Stimulated activated CD8-positive, alpha-beta memory T cell treated with anti-CD3 and anti-CD28 coated beads, Interleukin-15, amount 100 ng/mL, for 4 hours (primary cell): ENCODE measurements around the gene ASB13.

Source experiments
- DNase-seq, 2 donors: peaks; one replicate each; pipeline ENCODE4 v3.0.0-alpha.2; 2020; ENCODE audit warnings: low read depth in 2 of 2

ASB13 gene

DNA sequence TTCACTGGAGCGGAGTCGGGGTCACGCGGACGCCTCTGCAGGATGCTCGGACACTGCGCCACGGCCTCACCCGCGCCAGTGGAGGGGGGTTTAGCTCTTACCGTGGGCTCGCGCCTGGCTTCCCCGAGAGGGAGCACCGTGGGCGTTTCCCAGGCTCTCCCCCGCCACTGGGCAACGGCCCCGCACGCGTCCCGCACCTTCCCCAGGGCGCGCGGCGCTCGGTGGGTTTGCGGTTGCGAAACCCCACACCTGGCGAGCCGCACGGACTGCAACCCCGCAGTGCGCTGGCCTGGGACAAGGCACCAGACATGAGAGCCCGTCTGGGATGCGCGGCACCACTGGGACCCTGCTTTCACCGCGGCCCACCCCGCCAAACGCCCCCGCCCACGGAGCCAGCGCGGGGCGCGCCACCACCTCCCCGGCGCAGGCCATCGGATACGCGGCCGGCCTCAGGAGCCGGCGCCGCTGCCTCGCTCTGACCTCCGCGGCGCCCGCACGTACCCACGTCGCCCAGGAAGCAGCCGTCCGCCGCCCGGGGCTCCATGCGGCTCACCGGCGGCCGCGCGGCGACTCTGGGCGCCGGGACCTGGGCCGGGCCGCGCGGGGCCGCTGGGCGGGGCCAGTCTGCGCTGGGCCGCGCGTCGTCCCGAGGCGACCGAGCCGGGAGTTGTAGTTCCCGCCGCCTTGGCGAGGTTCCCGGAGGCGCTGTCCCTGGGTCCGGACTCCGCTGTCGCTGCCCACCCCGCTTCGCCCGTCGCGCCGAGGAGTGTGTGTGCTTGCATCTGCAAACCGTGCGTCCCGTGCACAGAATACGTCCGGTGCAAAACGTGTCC, at the start of gene ASB13:
Gene ASB13, minus strand, starts transcription at position 588 of the 833 bp plus-strand sequence. Its CDS starts 44 bp downstream, at position 544.
- DNase-seq, result peak in 1 of 2 donors; percentile 12

- no peak for DNase-seq
Observed at GRCh38 chr10:5711642-5712041, 45.2 kb upstream of the ASB13 start.

DNA sequence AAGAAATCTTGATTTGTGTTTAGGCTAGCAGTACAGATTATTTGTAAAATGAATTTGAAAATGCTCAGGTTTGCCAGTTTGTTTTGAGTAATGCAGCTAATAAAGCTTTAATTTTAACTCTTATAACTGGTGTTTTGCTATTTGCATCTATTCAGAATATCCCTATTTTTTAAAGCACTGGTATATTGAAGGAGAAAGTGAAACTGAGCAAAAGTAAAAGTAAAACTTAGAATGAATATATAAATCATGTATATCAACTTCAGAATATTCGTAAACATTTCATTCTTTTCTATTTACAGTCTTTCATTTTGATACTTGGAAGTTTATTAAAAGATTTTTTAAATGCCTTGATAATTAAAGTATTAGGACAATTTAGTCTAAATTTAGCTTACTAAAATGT, 44.5 kb upstream of the ASB13 start:
- no peak for DNase-seq

DNA sequence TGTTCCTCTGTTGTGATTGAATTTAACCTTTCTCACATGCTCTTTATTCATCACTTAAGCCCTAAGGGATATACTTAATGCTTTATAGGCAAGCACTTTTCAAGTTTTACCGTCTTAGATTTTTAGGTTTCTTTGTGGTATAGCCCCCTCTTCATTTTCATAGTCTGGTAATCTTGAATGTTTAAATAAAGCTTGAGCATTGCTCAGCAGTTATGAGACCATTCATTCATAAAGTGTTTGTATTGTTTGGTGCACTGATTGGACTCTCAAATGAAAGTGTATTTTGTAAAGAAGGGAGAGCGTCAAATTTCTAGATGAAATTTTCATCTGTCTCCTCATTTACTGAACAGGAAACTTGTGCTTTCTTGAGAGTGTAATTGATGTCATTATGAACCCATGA, 43.5 kb upstream of the ASB13 start:
- DNase-seq, result no peak

DNA sequence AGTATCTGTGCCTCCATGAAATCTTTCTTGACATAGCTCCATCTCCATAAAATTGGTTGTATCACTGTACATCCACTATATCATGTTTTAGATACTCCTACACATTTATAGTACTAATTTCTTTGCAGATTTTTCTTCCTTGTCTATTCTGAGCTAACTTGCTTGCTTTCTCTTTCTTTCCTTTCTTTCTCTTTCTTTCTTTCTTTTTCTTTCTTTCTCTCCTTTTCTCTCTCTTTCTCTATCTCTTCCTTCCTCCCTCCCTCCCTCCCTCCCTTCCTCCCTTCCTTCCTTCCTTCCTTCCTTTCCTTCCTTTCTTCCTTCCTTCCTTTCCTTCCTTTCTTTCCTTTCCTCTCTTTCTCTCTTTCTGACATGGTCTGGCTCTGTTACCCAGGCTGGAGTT, 42.0 kb upstream of the ASB13 start:
- no peak for DNase-seq

- no peak for DNase-seq
Observed at GRCh38 chr10:5698062-5698461, 31.7 kb upstream of the ASB13 start.

DNA sequence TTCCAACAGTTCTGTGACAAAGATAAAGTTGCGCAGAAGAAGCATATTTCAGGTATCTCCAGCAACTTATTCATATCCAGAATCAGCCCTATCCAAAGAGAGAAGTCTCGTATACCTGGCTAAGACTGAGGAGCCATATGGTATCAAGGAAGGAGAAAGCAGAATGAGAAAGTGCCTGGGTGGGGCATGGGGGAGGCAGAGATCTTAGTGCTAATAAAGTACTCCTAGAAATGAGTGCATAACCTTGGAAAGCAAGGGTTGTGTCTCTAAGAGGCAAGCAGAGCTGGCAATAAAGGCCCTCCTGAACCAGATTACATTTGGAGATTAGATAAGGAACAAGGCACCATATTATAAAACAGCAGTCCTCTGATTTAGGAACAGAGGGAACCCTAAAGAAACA, 30.9 kb upstream of the ASB13 start:
- DNase-seq, result no peak

GRCh38 chr10:5694573-5694972, 28.2 kb upstream of the ASB13 start:
- no peak for DNase-seq

GRCh38 chr10:5692461-5693358, 26.3 kb upstream of the ASB13 start:
- peak; percentile 59 to 64 for DNase-seq

GRCh38 chr10:5691786-5692185, 25.4 kb upstream of the ASB13 start:
- no peak for DNase-seq

DNA sequence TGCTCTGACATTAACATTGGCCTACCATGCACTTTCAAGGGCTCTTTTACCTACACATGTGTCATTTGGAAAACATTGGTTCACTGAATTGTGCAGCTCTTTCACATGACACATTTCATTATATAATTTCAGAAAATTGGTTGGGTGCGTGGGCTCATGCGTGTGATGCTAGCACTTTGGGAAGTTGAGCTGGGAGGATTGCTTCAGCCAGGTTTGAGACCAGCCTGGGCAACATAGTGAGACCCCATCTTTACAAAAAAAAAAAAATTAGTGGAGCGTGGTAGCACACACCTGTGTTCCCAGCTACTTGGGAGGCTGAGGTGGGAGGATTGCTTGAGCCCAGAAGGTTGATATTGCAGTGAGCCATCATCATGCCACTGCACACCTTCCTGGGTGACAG, 22.2 kb upstream of the ASB13 start:
- DNase-seq, result no peak

GRCh38 chr10:5685764-5686240, 19.4 kb upstream of the ASB13 start:
- no peak for DNase-seq

- peak; percentile 44 to 49 for DNase-seq
Observed at GRCh38 chr10:5684971-5685763, 18.8 kb upstream of the ASB13 start.

- peak; percentile 94 to 97 for DNase-seq
Observed at GRCh38 chr10:5684318-5684970, 18.0 kb upstream of the ASB13 start, which contains the start of gene TASOR2. Gene TASOR2, plus strand, starts transcription at chr10:5684838. Its CDS starts 35,805 bp downstream, at chr10:5720643.

DNA sequence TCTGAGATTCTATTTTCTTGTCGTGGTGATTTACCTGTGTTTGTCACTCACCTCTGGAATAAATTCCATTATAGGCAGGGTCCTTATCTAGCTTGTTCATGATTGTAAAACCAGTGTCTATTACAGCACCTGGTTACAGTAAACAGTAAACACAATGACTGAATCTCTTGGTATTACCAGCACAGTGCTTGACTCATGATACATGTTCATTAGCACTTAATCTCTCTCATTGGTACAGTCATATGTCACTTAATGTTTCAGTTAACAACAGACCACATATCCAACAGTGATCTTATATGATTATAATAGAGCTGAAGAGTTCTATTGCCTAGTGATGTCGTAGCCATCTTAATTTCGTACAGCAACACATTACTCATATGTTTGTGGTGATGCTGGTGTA, 16.7 kb upstream of the ASB13 start:
- no peak for DNase-seq

GRCh38 chr10:5681930-5682329, 15.5 kb upstream of the ASB13 start:
- no peak for DNase-seq

- no peak for DNase-seq
Observed at GRCh38 chr10:5679606-5680005, 13.2 kb upstream of the ASB13 start.

DNA sequence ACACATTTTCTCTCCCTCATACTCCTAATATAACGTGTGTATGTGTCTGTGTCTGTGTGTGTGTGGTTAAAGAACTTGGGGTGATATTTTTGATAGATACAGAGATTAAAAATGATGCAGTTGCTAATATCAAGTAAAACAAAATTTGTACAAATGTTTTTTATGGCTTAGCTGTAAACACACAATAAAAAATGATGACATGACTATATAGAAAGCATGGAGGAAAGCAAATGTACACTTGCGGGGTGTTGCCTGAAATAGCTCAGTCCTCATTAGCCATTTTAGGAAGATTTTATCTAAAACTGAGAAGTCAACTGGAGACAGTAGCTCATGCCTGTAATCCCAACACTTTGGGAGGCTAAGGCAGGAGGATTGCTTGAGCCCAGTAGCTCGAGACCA, 12.6 kb upstream of the ASB13 start:
- DNase-seq, result no peak

GRCh38 chr10:5678397-5679036, 12.1 kb upstream of the ASB13 start:
- DNase-seq, result no peak

DNA sequence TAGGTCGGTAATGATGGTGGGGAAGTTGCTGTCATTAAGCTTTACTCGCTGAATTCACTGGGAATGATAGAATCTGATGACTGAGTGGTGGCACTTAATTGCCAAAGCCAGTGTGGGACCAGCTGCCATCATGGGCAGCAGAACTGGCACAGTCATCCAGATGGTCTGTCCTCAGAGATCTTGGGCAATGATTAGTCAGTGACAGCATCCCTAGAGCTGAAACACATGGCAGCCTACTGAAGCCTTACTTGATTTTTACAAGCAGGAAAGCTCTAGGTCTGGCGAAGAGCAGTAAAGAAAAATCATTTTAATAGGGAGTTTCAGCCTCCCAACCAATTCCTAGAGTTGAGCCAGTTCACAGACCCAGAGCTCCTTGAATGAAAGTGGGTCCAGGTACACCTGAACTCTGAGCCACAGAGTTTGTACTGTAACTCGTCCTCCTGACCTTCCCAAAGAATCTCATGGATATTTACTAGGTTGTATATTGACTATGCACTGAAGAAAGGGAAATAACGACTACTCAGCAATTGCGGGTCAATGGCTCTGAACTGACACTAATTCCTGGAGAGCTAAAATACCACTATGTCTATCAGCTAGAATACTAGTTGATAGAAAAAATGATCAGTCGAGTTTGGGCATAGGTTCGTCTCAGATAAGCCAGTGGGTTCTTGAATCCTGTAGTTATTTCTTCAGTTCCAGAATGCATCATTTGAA, 4.4 kb upstream of the ASB13 start:
- DNase-seq, result no peak
